ENCODE results near the gene BICRA.
"Not testable (repeated sequence)": the region's sequence is repeated elsewhere in the genome, so short reads cannot be mapped to it uniquely, and the experiment has no call there.

Gene BICRA

GRCh38 chr19:47695533-47696262 is 86.8 kb downstream of the BICRA start:
- no peak for DNase-seq

DNA sequence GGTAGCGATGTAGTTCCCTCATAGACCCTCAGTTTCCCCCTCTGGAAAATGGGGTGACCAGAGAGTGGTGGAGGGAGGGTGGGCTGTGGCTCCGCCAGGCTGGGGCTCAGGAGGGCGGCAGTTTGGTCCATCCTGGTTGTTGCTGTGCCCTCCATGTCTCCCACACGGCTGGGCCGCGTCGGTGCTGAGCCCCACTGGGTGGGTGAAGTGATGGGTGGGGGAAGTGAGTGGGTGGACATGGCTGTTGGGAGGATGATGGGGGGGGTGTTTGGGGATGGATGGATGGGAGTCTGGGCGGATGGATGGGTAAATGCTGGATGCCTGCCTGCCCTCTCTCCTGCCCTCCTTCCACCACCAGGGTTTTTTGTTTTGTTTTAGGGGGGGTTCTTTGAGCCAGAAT is 87.7 kb downstream of the BICRA start:
- no peak for DNase-seq

- peak; percentile 70 for DNase-seq
Observed at GRCh38 chr19:47697863-47698609, 89.1 kb downstream of the BICRA start.

DNA sequence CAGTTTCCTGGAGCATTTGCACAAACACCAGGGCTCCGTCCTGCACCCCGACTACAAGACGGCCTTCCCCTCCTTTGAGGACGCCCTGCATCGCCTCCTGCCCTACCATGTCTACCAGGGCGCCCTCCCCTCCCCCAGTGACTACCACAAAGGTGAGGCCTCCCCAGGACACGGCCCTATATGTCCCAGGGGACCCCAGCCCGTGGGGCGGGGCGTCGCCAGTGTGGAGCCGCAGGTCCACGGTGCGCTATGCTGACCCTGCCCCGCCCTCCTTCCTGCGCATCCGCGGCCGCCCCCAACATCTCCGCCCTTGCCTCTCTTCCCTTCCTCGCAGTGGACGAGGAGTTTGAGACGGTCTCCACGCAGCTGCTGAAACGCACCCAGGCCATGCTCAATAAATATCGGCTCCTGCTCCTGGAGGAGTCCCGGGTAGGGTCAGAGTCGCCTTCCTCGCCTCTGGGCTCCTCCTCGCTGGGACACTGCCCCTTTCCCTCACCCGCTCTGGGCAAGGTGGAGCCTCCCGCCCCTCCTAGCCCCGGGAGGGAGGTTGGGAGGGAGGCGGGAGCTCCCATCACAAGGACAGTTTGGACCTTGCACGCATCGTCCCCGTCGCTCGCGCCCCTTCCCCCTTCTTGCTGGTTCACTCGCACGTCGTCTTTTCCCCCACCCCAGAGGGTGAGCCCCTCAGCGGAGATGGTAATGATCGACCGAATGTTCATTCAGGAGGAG is 89.9 kb downstream of the BICRA start:
- no peak for DNase-seq

DNA sequence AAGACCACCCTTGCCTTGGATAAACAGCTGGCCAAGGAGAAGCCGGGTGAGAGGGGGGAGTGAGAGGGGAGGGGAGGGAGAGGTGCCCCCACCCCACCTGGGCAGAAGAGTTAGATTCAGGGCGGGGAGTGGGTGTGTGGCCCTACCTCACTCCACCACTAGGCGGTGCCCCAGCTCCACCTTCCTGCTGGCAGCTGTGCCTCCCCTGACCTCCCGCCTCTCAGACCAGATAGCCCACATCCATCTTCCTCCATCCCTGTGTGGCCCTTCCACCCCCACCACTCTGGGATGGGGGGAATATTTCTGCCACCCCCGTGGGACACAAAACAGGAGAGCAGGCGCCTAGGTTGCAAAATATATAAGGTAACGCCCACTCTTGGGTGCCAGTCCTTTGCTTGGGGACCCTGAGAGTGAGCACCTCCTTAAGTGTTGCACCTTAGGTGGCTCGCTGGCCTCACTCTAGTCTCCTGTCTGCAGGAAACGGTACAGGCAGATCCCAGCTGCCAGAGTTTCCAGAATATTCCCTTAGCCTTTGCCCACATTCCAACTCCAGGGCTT is 90.5 kb downstream of the BICRA start:
- peak; percentile 20 for DNase-seq

GRCh38 chr19:47700934-47701716 is 92.2 kb downstream of the BICRA start:
- no peak for DNase-seq

DNA sequence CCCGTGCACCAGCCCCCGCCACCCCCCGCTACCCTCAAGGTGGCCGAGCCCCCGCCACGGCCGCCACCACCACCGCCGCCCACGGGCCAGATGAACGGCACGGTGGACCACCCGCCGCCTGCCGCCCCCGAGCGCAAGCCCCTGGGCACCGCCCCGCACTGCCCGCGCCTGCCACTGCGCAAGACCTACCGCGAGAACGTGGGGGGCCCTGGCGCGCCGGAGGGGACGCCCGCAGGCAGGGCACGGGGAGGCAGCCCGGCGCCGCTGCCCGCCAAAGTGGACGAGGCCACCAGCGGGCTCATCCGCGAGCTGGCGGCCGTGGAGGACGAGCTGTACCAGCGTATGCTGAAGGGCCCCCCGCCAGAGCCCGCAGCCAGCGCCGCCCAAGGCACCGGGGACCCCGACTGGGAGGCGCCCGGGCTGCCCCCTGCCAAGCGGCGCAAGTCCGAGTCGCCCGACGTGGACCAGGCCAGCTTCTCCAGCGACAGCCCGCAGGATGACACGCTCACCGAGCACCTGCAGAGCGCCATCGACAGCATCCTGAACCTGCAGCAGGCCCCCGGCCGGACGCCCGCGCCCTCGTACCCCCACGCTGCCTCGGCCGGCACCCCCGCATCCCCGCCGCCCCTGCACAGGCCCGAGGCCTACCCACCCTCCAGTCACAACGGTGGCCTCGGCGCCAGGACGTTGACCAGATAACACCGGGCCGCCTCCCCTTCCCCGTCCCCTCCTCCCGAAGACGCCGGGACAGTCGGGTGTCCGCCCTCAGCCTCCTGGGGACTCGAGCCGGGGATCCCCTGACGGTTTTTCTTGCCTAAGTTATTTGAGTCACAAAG is 93.0 kb downstream of the BICRA start:
- DNase-seq, result no peak

DNA sequence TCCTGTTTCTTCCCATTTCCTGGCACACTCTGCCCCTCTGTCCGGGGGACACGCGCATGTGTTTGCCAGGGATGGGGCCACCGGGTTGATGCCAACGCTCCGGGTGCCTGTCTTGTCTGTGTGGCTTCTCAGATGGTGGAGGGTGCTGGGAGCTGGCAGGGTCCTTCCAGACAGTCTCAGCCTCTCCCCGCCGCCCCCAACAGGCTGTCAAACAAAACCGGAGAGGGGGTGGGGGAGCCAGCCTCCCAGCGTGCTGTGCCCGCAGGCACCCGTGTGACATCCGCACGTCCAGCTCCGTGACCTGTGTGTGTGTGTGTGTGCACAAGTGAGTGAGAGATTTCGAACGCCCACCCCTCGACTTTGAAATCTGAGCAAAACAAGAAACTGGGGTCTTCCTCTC is 93.7 kb downstream of the BICRA start:
- DNase-seq, result no peak

DNA sequence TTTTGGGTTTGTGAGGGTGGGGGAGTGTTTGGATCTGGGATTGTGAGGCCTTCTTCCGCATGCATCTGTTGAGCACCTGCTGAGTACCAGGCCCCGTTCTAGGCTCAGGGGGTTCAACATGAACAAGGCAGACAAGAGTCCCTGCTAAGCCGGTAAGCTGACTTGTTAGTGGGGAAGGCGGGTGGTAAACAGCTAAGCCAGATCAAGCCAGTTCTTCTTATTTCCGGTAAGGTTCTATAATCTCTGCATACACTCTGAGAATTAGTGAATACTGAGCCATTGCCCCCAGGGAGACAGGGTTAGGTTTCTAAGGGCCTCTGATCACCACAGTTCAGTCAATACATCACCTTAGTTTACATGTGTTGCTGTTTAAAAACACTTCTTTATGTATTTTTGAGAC is 94.4 kb downstream of the BICRA start:
- DNase-seq, result no peak

GRCh38 chr19:47704024-47704423 is 95.1 kb downstream of the BICRA start:
- no peak for DNase-seq

- DNase-seq, result no peak
Observed at GRCh38 chr19:47704656-47705055, 95.7 kb downstream of the BICRA start.

DNA sequence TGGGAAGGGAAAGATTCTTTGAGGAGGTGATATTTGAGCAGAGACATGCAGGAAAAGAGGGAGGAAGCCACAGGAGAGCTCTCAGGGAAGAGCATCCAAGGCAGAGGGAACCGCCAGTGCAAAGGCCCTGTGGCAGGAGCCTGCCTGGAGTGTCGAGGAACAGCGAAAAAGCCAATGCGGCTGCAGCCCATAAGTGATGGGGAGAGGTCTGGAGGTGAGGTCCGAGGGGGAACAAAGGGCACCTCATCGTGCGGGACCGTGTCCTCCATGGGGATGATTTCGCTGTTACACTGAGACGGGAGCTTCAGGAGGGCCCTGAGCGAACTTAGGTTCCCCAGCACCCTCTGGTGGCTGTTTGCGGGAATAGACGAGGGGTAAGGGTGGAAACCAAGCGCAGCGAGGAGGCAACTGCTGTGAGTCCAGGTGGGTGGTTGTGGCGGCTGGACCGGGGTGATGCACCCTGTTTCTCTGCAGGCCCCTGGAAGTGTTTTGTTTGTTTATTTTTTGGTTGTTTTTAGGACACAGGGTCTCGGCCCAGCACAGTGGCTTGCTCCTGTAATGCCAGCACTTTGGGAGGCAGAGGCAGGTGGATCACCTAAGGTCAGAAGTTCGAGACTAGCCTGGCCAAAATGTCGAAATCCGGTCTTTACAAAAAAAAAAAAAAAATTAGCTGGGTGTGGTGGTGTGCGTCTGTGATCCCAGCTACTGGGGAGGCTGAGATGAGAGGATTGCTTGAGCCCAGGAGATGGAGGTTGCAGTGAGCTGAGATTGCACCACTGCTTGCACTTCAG is 98.4 kb downstream of the BICRA start:
- DNase-seq, result peak; percentile 69

- DNase-seq, result no peak
Observed at GRCh38 chr19:47711652-47712242, 102.8 kb downstream of the BICRA start.

DNA sequence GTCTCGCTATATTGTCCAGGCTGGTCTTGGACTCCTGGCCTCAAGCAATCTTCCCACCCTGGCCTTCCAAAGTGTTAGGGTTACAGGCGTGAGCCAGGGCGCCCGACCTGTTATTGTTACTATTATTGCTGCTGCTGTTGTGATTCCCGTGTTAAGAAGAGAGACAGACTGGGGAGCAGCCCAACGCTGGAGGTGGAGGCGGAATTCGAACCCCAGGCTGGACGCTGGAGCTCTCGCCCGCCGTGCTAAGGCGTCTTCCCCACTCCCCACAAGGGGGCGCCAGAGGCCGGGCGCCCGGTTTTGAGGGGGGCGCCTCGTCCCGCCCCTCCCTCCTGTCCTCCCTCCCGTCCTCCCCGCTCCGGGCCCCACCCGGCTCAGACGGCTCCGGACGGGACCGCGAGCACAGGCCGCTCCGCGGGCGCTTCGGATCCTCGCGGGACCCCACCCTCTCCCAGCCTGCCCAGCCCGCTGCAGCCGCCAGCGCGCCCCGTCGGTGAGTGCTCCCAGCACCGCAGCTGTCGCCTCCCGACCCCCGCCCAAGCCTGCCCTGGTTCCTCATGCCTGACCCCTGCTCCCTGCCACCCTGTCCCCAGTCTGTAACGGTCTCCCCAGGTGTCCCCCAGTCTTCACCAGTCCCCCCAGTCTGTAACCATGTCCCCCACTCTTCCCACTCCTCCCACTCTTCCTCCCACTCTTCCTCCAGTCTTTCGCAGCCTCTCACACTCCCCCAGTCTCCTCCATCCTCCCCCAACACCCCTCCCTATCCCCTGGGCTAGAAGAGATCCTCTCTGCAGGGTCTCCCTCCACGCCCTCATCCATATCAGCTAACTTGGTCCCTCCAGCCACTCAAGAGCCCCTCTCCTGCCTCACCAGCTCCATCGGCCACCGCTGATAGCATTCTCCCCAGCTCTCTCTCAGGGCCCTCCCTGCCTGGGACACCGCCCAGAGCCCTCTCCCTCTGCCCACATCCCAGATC is 104.4 kb downstream of the BICRA start, which contains the start of gene EHD2:
Gene EHD2 (plus strand): TSS at position 377 of the 976 bp plus-strand sequence. CDS start 3,191 bp downstream, outside the sequence.
- no peak for DNase-seq

- DNase-seq, result no peak
Observed at GRCh38 chr19:47714339-47714738, 105.4 kb downstream of the BICRA start.

GRCh38 chr19:47714855-47715254 is 105.9 kb downstream of the BICRA start:
- DNase-seq, result not testable (repeated sequence)

- DNase-seq, result no peak
Observed at GRCh38 chr19:47716270-47716937, 107.5 kb downstream of the BICRA start.

GRCh38 chr19:47718415-47719046 is 109.6 kb downstream of the BICRA start:
- DNase-seq, result not testable (repeated sequence)
